Upper lobe of left lung (tissue), 6 donors: ENCODE measurements around the gene SLC15A1. TPM values are rescaled to one million over a fixed set of nuclear protein-coding genes. Genes with fewer than 3 reads are reported as not detected.

Experiments
- ATAC-seq, 2 donors: fragments of 200-7000 bp; cut with Tn5 transposase; one replicate each; pipeline ENCODE4 v1.9.1; 2022; ENCODE audit warnings: mild to moderate bottlenecking in 2 of 2, moderate library complexity in 2 of 2; ENCODE audit not compliant: low FRiP score in 2 of 2
- DNase-seq, 2 donors: peaks; one replicate each; pipeline ENCODE4 v3.0.0-alpha.2; 2019 to 2020
- H3K27ac ChIP-seq, 4 donors: fragments of 200-600 bp; sonication (generic); one replicate each; pipeline ENCODE4 v1.5.1; 2016 to 2019
- H3K27me3 ChIP-seq, 4 donors: fragments of 200-600 bp; sonication (generic); one replicate each; pipeline ENCODE4 v1.5.1; 2017 to 2019
- H3K36me3 ChIP-seq, 4 donors: fragments of 200-600 bp; sonication (generic); one replicate each; pipeline ENCODE4 v1.5.1; 2016 to 2019
- H3K4me1 ChIP-seq, 4 donors: fragments of 200-600 bp; sonication (generic); one replicate each; pipeline ENCODE4 v1.5.1; 2018 to 2019
- H3K4me3 ChIP-seq, 4 donors: fragments of 200-600 bp; sonication (generic); one replicate each; pipeline ENCODE4 v1.5.1; 2017 to 2019; ENCODE audit warnings: mild to moderate bottlenecking in 2 of 4, moderate library complexity in 1 of 4
- H3K9me3 ChIP-seq, 4 donors: fragments of 200-600 bp; sonication (generic); one replicate each; pipeline ENCODE4 v1.5.1; 2018 to 2019
- EP300 ChIP-seq, 4 donors: sonication (generic); formaldehyde crosslinking; IDR thresholded peaks; one replicate each; pipeline ENCODE4 v1.5.1; 2017; ENCODE audit warnings: antibody characterized with exemption in 4 of 4, control low read depth in 2 of 4
- POLR2A ChIP-seq, 4 donors: fragments of 450-650 bp; IDR thresholded peaks; one replicate each; pipeline ENCODE4 v1.5.1; 2016 to 2017; ENCODE audit warnings: antibody characterized with exemption in 4 of 4, mild to moderate bottlenecking in 2 of 4
- POLR2AphosphoS5 ChIP-seq, 2 donors: sonication (generic); formaldehyde crosslinking; IDR thresholded peaks; one replicate each; pipeline ENCODE4 v1.5.1; 2017; ENCODE audit warnings: antibody characterized with exemption in 2 of 2
- WGBS, 2 donors: methylation state at CpG; one replicate each; pipeline ENCODE4 v1.1.5; 2017 to 2018; 5-methylcytosine and 5-hydroxymethylcytosine counted together
- total RNA-seq, 6 donors: library from RNA; depleted of rRNA in 4 of 6; stranded (reverse); fragments of >200 nt in 4 of 6; gene quantifications; one replicate each; pipeline versions ENCODE4 v1.1.0 to v1.2.1, GENCODE V29; 2016 to 2021
- TF ChIP-seq, protein P1 (sequence below), 6 experiments: fragments of 450-650 bp in 4 of 6; fragments of 200-600 bp in 2 of 6; sonication (generic) in 2 of 6; IDR thresholded peaks; one replicate each; pipeline ENCODE4 v1.5.1; 2016 to 2019; ENCODE audit warnings: antibody characterized with exemption in 6 of 6
- donor health status: DM: no; HTN: no; CAD: no; lungs with moderate emphysema.
- donor health status: DM: no; HTN: yes; CAD: no; lungs with severe emphysema.

SLC15A1 gene
- total RNA-seq, 6 donors from 2014 or later = 0.07 to 0.23 (median 0.15) TPM; not detected in 3

- Histone ChIP-seq H3K36me3 (no peaks in the 10 kb centered on the region), H3K4me3 (no peak overlapping the region), H3K4me1 (no peaks in the 10 kb centered on the region), H3K27me3 (no peaks in the 10 kb centered on the region), H3K27ac (no peak overlapping the region), H3K9me3 (no peaks in the 10 kb centered on the region)
- 86 to 93% methylated on average over 7 of the region's 7 CpGs for WGBS, 2 donors
- TF ChIP-seq POLR2A (IDR thresholded peaks at IDR 0.05) (no peak), EP300 (IDR thresholded peaks at IDR 0.05) (no peak), POLR2AphosphoS5 (IDR thresholded peaks at IDR 0.05) (no peak)
- DNase-seq = no peak
- ATAC-seq = no peak
Measured at GRCh38 chr13:98707281-98707999, 45.0 kb downstream of the SLC15A1 start.

DNA sequence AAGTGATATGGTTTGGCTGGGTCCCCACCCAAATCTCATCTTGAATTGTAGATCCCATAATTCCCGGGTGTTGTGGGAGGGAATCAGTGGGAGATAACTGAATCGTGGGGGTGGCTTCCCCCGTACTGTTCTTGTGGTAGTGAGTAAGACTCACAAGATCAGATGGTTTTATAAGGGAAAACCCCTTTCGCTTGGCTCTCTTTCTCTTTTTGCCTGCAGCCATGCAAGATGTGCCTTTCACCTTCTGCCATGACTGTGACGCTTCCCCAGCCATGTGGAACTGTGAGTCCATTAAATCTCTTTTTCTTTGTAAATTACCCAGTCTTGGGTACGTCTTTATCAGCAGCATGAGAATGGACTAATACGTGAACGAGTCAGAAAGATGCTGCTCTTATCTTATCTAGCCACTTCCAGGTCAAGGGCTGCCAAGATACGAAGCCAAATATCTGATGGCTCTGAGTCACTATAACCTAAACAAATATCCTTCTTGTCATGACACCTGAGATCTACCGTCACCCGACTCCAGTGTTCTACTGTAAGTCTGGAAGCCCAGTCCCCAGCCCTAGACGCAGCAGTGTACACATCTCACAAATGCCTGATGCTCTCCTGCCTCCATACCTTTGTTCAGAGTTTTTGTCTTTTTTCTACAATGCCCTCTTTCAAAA lies 45.9 kb downstream of the SLC15A1 start:
- Histone ChIP-seq H3K9me3 (no peaks in the 10 kb centered on the region), H3K4me3 (no peak overlapping the region), H3K4me1 (no peaks in the 10 kb centered on the region), H3K27me3 (no peaks in the 10 kb centered on the region), H3K36me3 (no peaks in the 10 kb centered on the region), H3K27ac (no peak overlapping the region)
- DNase-seq (no peak), ATAC-seq (no peak)
- TF ChIP-seq, protein P1, sequence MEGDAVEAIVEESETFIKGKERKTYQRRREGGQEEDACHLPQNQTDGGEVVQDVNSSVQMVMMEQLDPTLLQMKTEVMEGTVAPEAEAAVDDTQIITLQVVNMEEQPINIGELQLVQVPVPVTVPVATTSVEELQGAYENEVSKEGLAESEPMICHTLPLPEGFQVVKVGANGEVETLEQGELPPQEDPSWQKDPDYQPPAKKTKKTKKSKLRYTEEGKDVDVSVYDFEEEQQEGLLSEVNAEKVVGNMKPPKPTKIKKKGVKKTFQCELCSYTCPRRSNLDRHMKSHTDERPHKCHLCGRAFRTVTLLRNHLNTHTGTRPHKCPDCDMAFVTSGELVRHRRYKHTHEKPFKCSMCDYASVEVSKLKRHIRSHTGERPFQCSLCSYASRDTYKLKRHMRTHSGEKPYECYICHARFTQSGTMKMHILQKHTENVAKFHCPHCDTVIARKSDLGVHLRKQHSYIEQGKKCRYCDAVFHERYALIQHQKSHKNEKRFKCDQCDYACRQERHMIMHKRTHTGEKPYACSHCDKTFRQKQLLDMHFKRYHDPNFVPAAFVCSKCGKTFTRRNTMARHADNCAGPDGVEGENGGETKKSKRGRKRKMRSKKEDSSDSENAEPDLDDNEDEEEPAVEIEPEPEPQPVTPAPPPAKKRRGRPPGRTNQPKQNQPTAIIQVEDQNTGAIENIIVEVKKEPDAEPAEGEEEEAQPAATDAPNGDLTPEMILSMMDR (IDR thresholded peaks at IDR 0.05) = no peak
- no peak for TF ChIP-seq EP300 (IDR thresholded peaks at IDR 0.05)
- TF ChIP-seq POLR2AphosphoS5 (IDR thresholded peaks at IDR 0.05) = no peak
- no peak for TF ChIP-seq POLR2A (IDR thresholded peaks at IDR 0.05)
- 65 to 68% methylated on average over 12 of the region's 12 CpGs for WGBS, 2 donors

DNA sequence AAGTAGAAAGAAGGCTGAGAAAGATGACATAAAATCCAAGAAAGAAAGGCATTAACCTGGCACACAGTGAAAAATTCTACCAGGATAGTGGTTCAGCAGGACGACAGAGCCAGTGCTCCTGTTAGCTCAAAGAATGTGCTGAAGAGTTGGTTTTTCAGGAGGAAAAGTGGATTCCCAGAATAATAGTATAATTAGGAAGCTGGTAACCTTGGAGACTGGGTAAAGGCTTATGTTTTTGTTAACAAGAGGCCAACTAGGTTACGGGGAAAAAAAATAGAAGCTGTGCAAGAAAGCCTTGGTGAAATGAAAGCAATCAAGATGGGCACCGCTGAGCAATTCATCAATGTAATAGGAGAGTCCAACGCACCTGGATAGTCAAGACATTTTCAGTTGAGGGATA lies 54.7 kb downstream of the SLC15A1 start:
- no peak for TF ChIP-seq EP300 (IDR thresholded peaks at IDR 0.05)
- TF ChIP-seq POLR2A (IDR thresholded peaks at IDR 0.05) = no peak
- TF ChIP-seq, protein P1 (IDR thresholded peaks at IDR 0.05) = no peak
- no peak for TF ChIP-seq POLR2AphosphoS5 (IDR thresholded peaks at IDR 0.05)
- H3K4me1 ChIP-seq = no peaks in the 10 kb centered on the region
- no peak for DNase-seq
- no peaks in the 10 kb centered on the region for H3K9me3 ChIP-seq
- no peaks in the 10 kb centered on the region for H3K27me3 ChIP-seq
- WGBS, 2 donors = 74 to 77% methylated on average over 4 of the region's 4 CpGs
- H3K27ac ChIP-seq = no peak overlapping the region
- H3K36me3 ChIP-seq = no peaks in the 10 kb centered on the region
- ATAC-seq = no peak
- H3K4me3 ChIP-seq = no peak overlapping the region

GRCh38 chr13:98693756-98694155 lies 58.7 kb downstream of the SLC15A1 start:
- H3K9me3 ChIP-seq = no peaks in the 10 kb centered on the region
- no peak overlapping the region for H3K4me3 ChIP-seq
- H3K36me3 ChIP-seq = no peaks in the 10 kb centered on the region
- no peaks in the 10 kb centered on the region for H3K4me1 ChIP-seq
- no peak for DNase-seq
- WGBS, 2 donors = 71 to 93% methylated on average over 1 of the region's 1 CpG
- no peak for ATAC-seq
- no peak for TF ChIP-seq EP300 (IDR thresholded peaks at IDR 0.05)
- TF ChIP-seq POLR2AphosphoS5 (IDR thresholded peaks at IDR 0.05) = no peak
- TF ChIP-seq POLR2A (IDR thresholded peaks at IDR 0.05) = no peak
- TF ChIP-seq, protein P1 (IDR thresholded peaks at IDR 0.05) = no peak
- H3K27me3 ChIP-seq = no peaks in the 10 kb centered on the region
- no peak overlapping the region for H3K27ac ChIP-seq

GRCh38 chr13:98691360-98691759 lies 61.1 kb downstream of the SLC15A1 start:
- Histone ChIP-seq H3K27ac (no peak overlapping the region), H3K27me3 (no peaks in the 10 kb centered on the region), H3K9me3 (no peaks in the 10 kb centered on the region), H3K36me3 (no peaks in the 10 kb centered on the region), H3K4me3 (no peak overlapping the region), H3K4me1 (no peaks in the 10 kb centered on the region)
- DNase-seq (no peak), ATAC-seq (no peak)
- WGBS, 2 donors = 88 to 93% methylated on average over 4 of the region's 4 CpGs
- TF ChIP-seq, protein P1 (IDR thresholded peaks at IDR 0.05) = no peak
- TF ChIP-seq POLR2AphosphoS5 (IDR thresholded peaks at IDR 0.05) (no peak), EP300 (IDR thresholded peaks at IDR 0.05) (no peak), POLR2A (IDR thresholded peaks at IDR 0.05) (no peak)
